Neuronal stem cell (in vitro differentiated cells): ENCODE data around the gene STIMATE.
A peak's percentile ranks its signal among the peaks of the same experiment; 100 is the strongest.

ENCODE experiments used
- DNase-seq: peaks from one replicate; pipeline ENCODE4 v3.0.0-alpha.2; 2013; ENCODE audit warnings: low spot score
- H2AFZ ChIP-seq: one replicate; pipeline ENCODE4 v1.6.1; 2013; ENCODE audit warnings: mild to moderate bottlenecking, low read length, inconsistent platforms
- H2AK5ac ChIP-seq: 2 replicates; pipeline ENCODE4 v1.6.1; 2013; ENCODE audit warnings: low read depth, mild to moderate bottlenecking, inconsistent platforms, low read length, moderate library complexity, mixed read lengths
- H2BK120ac ChIP-seq: 2 replicates; pipeline ENCODE4 v1.6.1; 2013; ENCODE audit warnings: low read depth, mild to moderate bottlenecking, inconsistent platforms, low read length, moderate library complexity, mixed read lengths
- H2BK12ac ChIP-seq: one replicate; pipeline ENCODE4 v1.6.1; 2013; ENCODE audit warnings: low read length, inconsistent platforms
- H2BK15ac ChIP-seq: 2 replicates; pipeline ENCODE4 v1.6.1; 2013; ENCODE audit warnings: mild to moderate bottlenecking, low read length, inconsistent platforms, mixed read lengths
- H2BK5ac ChIP-seq: one replicate; pipeline ENCODE4 v1.6.1; 2013; ENCODE audit warnings: inconsistent platforms, mild to moderate bottlenecking, low read length, moderate library complexity
- H3K14ac ChIP-seq: one replicate; pipeline ENCODE4 v1.6.1; 2013; ENCODE audit warnings: low read length, inconsistent platforms
- H3K18ac ChIP-seq: 2 replicates; pipeline ENCODE4 v1.6.1; 2013; ENCODE audit warnings: low read length, inconsistent platforms
- H3K23ac ChIP-seq: 2 replicates; pipeline ENCODE4 v1.6.1; 2013; ENCODE audit warnings: low read depth, mild to moderate bottlenecking, mixed read lengths, low read length, inconsistent platforms; ENCODE audit not compliant: poor library complexity
- H3K27ac ChIP-seq: replicated peaks from 3 replicates; pipeline ENCODE4 v1.5.1; 2013; ENCODE audit warnings: low read length, inconsistent platforms
- H3K27me3 ChIP-seq, 3 experiments: 2 replicates each; pipeline ENCODE4 v1.6.1; 2013; ENCODE audit warnings: low read length in 3 of 3, mild to moderate bottlenecking in 2 of 3, inconsistent platforms in 1 of 3, low read depth in 1 of 3, mixed read lengths in 1 of 3, moderate library complexity in 1 of 3; ENCODE audit not compliant: control insufficient read depth in 3 of 3, insufficient read depth in 3 of 3
- H3K36me3 ChIP-seq, 2 donors: replicated peaks in 1 of 2; 2 replicates each; pipeline ENCODE4 v1.6.1; 2013; ENCODE audit warnings: low read length in 2 of 2; ENCODE audit not compliant: control insufficient read depth in 2 of 2, insufficient read depth in 2 of 2
- H3K4ac ChIP-seq: 2 replicates; pipeline ENCODE4 v1.6.1; 2013; ENCODE audit warnings: inconsistent platforms, mild to moderate bottlenecking, low read length, moderate library complexity
- H3K4me1 ChIP-seq, 2 donors: 1 replicate in 1 of 2; 2 replicates in 1 of 2; pipeline ENCODE4 v1.6.1; 2013; ENCODE audit warnings: low read length in 2 of 2, low read depth in 1 of 2; ENCODE audit not compliant: control insufficient read depth in 2 of 2, insufficient read depth in 1 of 2
- H3K4me2 ChIP-seq: one replicate; pipeline ENCODE4 v1.6.1; 2013; ENCODE audit warnings: mild to moderate bottlenecking, low read length, inconsistent platforms; ENCODE audit not compliant: insufficient read depth, poor library complexity, severe bottlenecking
- H3K4me3 ChIP-seq, 2 donors: 2 replicates each; pipeline ENCODE4 v1.5.1; 2013; ENCODE audit warnings: low read length in 2 of 2, mild to moderate bottlenecking in 2 of 2, inconsistent platforms in 1 of 2, moderate library complexity in 1 of 2
- H3K79me1 ChIP-seq: one replicate; pipeline ENCODE4 v1.6.1; 2013; ENCODE audit warnings: low read depth, mild to moderate bottlenecking, inconsistent platforms, low read length, moderate library complexity
- H3K9ac ChIP-seq: one replicate; pipeline ENCODE4 v1.6.1; 2013; ENCODE audit warnings: mild to moderate bottlenecking, low read depth, low read length, inconsistent platforms; ENCODE audit not compliant: poor library complexity
- H3K9me3 ChIP-seq, 2 donors: replicated peaks in 1 of 2; 2 replicates each; pipeline versions ENCODE3 to v1.6.1; 2013; ENCODE audit warnings: low read length in 2 of 2, mild to moderate bottlenecking in 2 of 2, inconsistent platforms in 1 of 2, low read depth in 1 of 2, mixed read lengths in 1 of 2, moderate library complexity in 1 of 2; ENCODE audit not compliant: control insufficient read depth in 2 of 2, insufficient read depth in 1 of 2
- H4K8ac ChIP-seq: one replicate; pipeline ENCODE4 v1.6.1; 2013; ENCODE audit warnings: low read depth, mild to moderate bottlenecking, inconsistent platforms, low read length, moderate library complexity
- H4K91ac ChIP-seq: one replicate; pipeline ENCODE4 v1.6.1; 2013; ENCODE audit warnings: low read length, low read depth, mild to moderate bottlenecking, inconsistent platforms; ENCODE audit not compliant: poor library complexity
- WGBS, 2 donors: extraction: QIAGEN DNeasy Blood & Tissue Kit; methylation state at CpG; one replicate each; pipeline ENCODE4 v1.1.7; 2013; ENCODE audit warnings: missing lambda C conversion rate in 2 of 2, mixed read lengths in 1 of 2; ENCODE audit not compliant: insufficient read length in 2 of 2, insufficient replicate concordance in 1 of 2; ENCODE audit errors: extremely low coverage in 2 of 2; 5-methylcytosine and 5-hydroxymethylcytosine counted together

STIMATE gene

DNA sequence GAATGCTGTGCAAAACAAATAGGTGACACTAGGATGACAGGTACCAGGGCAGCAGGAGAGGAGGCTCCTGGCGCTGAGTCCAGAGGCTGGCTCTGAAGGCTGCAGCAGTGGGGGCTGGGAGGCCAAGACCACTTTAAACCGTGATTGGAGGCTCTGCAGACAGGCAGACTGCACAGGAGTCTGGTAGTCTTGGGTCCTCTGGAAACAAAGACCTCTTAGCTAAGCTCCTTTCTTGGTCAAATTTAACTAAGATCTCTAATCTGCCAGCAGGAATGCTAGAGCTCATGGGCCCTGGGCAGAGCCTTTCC is 58.1 kb downstream of the STIMATE start:
- Histone ChIP-seq H3K9ac (no peak overlapping the region), H2BK120ac (no peak overlapping the region), H2AK5ac (no peak overlapping the region), H3K9me3 (no peaks in the 10 kb centered on the region), H4K8ac (no peak overlapping the region), H3K27ac (no peak overlapping the region), H3K23ac (no peak overlapping the region), H3K4me2 (no peak overlapping the region), H3K14ac (no peak overlapping the region), H3K4me1 (peaks cover 16 to 31% of the 10 kb centered on the region in 2 donors), H3K27me3 (no peaks in the 10 kb centered on the region), H2BK12ac (no peak overlapping the region), H3K36me3 (peaks cover 6 to 14% of the 10 kb centered on the region in 2 donors), H3K18ac (no peak overlapping the region), H3K4ac (no peak overlapping the region), H4K91ac (no peak overlapping the region), H2BK15ac (no peak overlapping the region), H2BK5ac (no peak overlapping the region), H2AFZ (no peak overlapping the region), H3K4me3 (no peak overlapping the region), H3K79me1 (no peaks in the 10 kb centered on the region)
- WGBS, 2 donors: no CpG with 5 or more reads among the region's 2 CpGs
- no peak for DNase-seq

DNA sequence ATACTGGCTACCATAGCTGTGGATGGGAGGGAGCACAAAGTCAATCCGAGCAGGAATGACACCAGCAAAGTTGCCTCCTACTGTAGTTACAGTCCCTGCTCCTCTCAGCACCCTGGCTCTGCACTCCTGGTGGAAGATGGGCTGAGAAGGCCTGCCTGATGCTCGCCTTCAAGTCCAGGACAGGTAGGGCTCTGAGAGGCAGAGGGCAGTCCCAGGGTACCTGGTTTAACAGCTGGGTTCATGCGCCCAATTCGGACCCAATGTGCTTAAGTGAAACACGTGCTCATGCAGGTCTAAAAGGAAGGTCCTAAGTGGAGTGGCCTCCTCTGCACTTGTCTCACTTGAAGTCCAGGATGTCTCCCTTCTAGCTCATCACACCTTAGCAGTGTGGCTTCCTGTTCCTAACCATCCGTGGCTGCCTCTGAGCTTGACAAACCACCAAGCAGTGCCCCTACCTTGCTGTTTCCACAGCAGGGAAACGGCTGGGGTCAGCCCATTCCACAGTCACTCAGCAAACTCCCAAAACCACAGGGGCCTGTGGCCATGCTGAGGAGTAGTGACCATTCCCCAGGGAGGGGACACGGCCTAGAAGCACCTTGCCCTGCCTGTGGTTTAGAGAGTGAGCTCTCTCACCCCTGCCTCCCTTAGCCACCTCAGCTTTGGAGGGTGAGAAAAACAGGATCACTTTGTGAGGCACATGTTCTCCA is 58.6 kb downstream of the STIMATE start:
- H3K9me3 ChIP-seq: no peaks in the 10 kb centered on the region
- H2AFZ ChIP-seq: no peak overlapping the region
- WGBS, 2 donors: no CpG with 5 or more reads among the region's 8 CpGs
- H3K27ac ChIP-seq: no peak overlapping the region
- H3K4me3 ChIP-seq: no peak overlapping the region
- H3K27me3 ChIP-seq: no peaks in the 10 kb centered on the region
- peaks cover 6 to 14% of the 10 kb centered on the region in 2 donors for H3K36me3 ChIP-seq
- no peak overlapping the region for H4K8ac ChIP-seq
- H3K14ac ChIP-seq: no peak overlapping the region
- H3K9ac ChIP-seq: no peak overlapping the region
- H4K91ac ChIP-seq: no peak overlapping the region
- no peak overlapping the region for H3K4me2 ChIP-seq
- H2BK12ac ChIP-seq: no peak overlapping the region
- no peak overlapping the region for H2AK5ac ChIP-seq
- no peak overlapping the region for H2BK120ac ChIP-seq
- H2BK15ac ChIP-seq: no peak overlapping the region
- H3K4ac ChIP-seq: no peak overlapping the region
- no peak overlapping the region for H3K18ac ChIP-seq
- no peaks in the 10 kb centered on the region for H3K79me1 ChIP-seq
- no peak overlapping the region for H2BK5ac ChIP-seq
- peaks cover 18 to 36% of the 10 kb centered on the region in 2 donors for H3K4me1 ChIP-seq
- DNase-seq: no peak
- no peak overlapping the region for H3K23ac ChIP-seq

DNA sequence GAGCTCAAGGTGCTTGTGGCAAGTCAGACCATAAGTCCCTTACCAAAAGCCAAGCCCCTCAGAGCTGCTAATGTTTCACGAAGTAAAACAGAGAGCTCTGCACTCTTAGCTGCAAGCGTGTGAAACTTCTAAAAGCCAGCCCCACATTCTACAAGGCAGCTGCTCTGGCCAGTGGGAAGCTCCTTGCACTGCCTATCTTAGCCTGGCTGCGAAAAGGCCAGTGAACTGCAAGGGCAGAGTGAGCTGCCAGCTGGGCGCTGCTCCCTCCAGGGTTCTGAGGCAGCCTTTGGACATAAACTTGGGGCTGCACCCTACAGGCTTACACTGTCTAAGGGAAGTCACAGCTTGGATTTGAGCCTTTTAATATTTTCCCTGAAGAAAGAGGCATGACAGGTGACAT is 60.4 kb downstream of the STIMATE start:
- H3K4me3 ChIP-seq: no peak overlapping the region
- no peak overlapping the region for H3K18ac ChIP-seq
- H3K23ac ChIP-seq: no peak overlapping the region
- H2BK15ac ChIP-seq: no peak overlapping the region
- H3K36me3 ChIP-seq: peaks cover 3 to 9% of the 10 kb centered on the region in 2 donors
- H3K4me1 ChIP-seq: peaks cover 18 to 35% of the 10 kb centered on the region in 2 donors
- no peak overlapping the region for H2BK12ac ChIP-seq
- no peak for DNase-seq
- no peak overlapping the region for H3K9ac ChIP-seq
- H3K14ac ChIP-seq: no peak overlapping the region
- H2BK5ac ChIP-seq: no peak overlapping the region
- H3K4ac ChIP-seq: no peak overlapping the region
- no CpG with 5 or more reads among the region's 4 CpGs for WGBS, 2 donors
- no peak overlapping the region for H3K27ac ChIP-seq
- no peak overlapping the region for H4K91ac ChIP-seq
- H2AK5ac ChIP-seq: no peak overlapping the region
- no peaks in the 10 kb centered on the region for H3K27me3 ChIP-seq
- no peak overlapping the region for H2BK120ac ChIP-seq
- no peak overlapping the region for H4K8ac ChIP-seq
- no peaks in the 10 kb centered on the region for H3K79me1 ChIP-seq
- H3K9me3 ChIP-seq: no peaks in the 10 kb centered on the region
- no peak overlapping the region for H2AFZ ChIP-seq
- H3K4me2 ChIP-seq: no peak overlapping the region

DNA sequence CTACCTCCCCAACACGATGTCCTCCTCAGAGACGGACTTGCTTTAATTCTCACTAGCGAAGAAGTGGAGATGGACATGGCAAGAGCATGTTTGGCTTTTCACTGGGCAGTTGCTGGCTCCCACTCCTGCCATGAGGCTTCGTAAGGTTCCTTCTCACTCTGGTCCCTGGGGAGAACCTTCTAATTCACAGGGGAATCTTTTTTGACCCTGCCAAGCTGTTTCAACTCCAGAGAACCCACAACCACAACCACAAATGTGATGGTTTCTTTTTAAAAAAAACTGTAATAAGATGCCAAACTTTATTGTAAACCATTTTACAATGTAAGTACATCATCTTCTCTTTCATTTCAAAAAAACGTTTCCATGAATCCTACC is 60.9 kb downstream of the STIMATE start:
- H3K4me2 ChIP-seq: no peak overlapping the region
- H3K18ac ChIP-seq: no peak overlapping the region
- no peak overlapping the region for H3K4ac ChIP-seq
- no peak overlapping the region for H4K8ac ChIP-seq
- no CpG with 5 or more reads among the region's 5 CpGs for WGBS, 2 donors
- peaks cover under 1 to 7% of the 10 kb centered on the region in 2 donors for H3K36me3 ChIP-seq
- H3K14ac ChIP-seq: no peak overlapping the region
- no peak overlapping the region for H2BK15ac ChIP-seq
- no peak overlapping the region for H3K9ac ChIP-seq
- H3K79me1 ChIP-seq: no peaks in the 10 kb centered on the region
- H2BK120ac ChIP-seq: no peak overlapping the region
- H3K4me3 ChIP-seq: no peak overlapping the region
- no peak overlapping the region for H2AFZ ChIP-seq
- no peak overlapping the region for H3K23ac ChIP-seq
- no peak overlapping the region for H2BK5ac ChIP-seq
- peak overlapping the region; percentile 65 for H2AK5ac ChIP-seq
- H3K9me3 ChIP-seq: no peaks in the 10 kb centered on the region
- no peak overlapping the region for H3K27ac ChIP-seq
- no peak overlapping the region for H2BK12ac ChIP-seq
- no peaks in the 10 kb centered on the region for H3K27me3 ChIP-seq
- no peak for DNase-seq
- no peak overlapping the region for H4K91ac ChIP-seq
- H3K4me1 ChIP-seq: peaks cover 18 to 35% of the 10 kb centered on the region in 2 donors
